Measurements from ENCODE around the gene BACE1. TPM values are rescaled to one million over a fixed set of nuclear protein-coding genes. Genes with fewer than 3 reads are reported as not detected.

BACE1 gene
- total RNA-seq, 1 experiment from 2014 or later: 10.2 TPM

DNA sequence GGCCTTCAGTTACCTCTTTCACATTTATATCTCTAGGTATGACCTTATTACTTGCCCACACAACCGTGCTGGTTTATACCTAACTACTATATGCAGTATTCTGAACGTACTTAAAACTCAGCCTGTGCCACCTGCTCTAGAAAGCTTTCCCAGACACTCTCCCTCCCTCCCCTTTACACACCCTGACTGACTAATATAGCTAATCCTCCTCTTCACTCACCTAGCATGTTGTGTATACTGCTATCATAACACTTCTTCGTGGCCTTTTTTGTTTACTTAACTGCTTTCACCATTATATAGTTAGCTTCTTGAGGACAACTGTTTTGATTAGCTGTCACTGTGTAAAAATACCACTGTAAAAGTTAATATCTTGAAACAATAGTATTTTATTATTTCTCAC is 60.1 kb downstream of the BACE1 start:
- Histone ChIP-seq H3K79me1 (ENCODE audit: insufficient read depth, low read depth, low read length, poor library complexity, severe bottlenecking) (no peaks in the 10 kb centered on the region), H3K56ac (ENCODE audit: insufficient read length, low read depth, low read length) (no peak overlapping the region), H3K27ac (ENCODE audit: insufficient read length, low read depth, low read length) (no peak overlapping the region), H4K8ac (replicated peaks; ENCODE audit: insufficient read length, low read depth, low read length) (no peak overlapping the region), H2AK5ac (ENCODE audit: insufficient read length, low read length) (no peak overlapping the region), H3K23me2 (ENCODE audit: insufficient read length, low read depth, low read length, poor library complexity, severe bottlenecking) (no peaks in the 10 kb centered on the region), H4K5ac (ENCODE audit: insufficient read length, low read depth, low read length) (no peak overlapping the region), H3K4ac (ENCODE audit: low read depth, low read length) (no peak overlapping the region), H2BK120ac (ENCODE audit: low read depth, low read length, poor library complexity, severe bottlenecking) (no peak overlapping the region), H3K23ac (ENCODE audit: insufficient read length, low read depth, low read length) (no peak overlapping the region), H3T11ph (ENCODE audit: low read length) (no peak overlapping the region), H3K14ac (ENCODE audit: insufficient read depth, low read length) (no peak overlapping the region), H4K20me1 (ENCODE audit: control insufficient read depth, insufficient read depth, insufficient read length) (no peaks in the 10 kb centered on the region), H3K4me1 (ENCODE audit: insufficient read depth, low read length) (no peaks in the 10 kb centered on the region), H2BK15ac (ENCODE audit: low read depth, low read length) (no peak overlapping the region), H2AFZ (ENCODE audit: low read length) (no peak overlapping the region), H3K9me3 (ENCODE audit: control insufficient read depth, low read depth, low read length) (no peaks in the 10 kb centered on the region), H3K18ac (ENCODE audit: insufficient read length, low read depth, low read length) (no peak overlapping the region), H2BK5ac (ENCODE audit: insufficient read length, low read length) (no peak overlapping the region), H2BK12ac (ENCODE audit: insufficient read length, low read depth, low read length) (no peak overlapping the region), H3K79me2 (ENCODE audit: insufficient read depth, low read length) (no peaks in the 10 kb centered on the region), H4K91ac (ENCODE audit: insufficient read length, low read depth, low read length) (no peak overlapping the region), H3K27me3 (ENCODE audit: insufficient read depth, low read length) (no peaks in the 10 kb centered on the region), H3K9ac (ENCODE audit: extremely low read depth, insufficient read length, low read length) (no peak overlapping the region), H3K4me2 (ENCODE audit: insufficient read depth, insufficient read length, low read length) (no peak overlapping the region), H2BK20ac (ENCODE audit: low read depth, low read length, poor library complexity, severe bottlenecking) (no peak overlapping the region)
- Mint-ChIP-seq H3K4me3 (no peak overlapping the region), H3K4me1 (no peaks in the 10 kb centered on the region), H3K36me3 (ENCODE audit: insufficient read depth in 1 of 3, low read depth in 3 of 3) (peaks cover 5 to 36% (median 31%) of the 10 kb centered on the region in 3 experiments), H3K27me3 (ENCODE audit: low read depth) (no peaks in the 10 kb centered on the region), H3K27ac (no peak overlapping the region), H3K9me3 (no peaks in the 10 kb centered on the region; a peak in 1 of 5 replicates)
- WGBS (ENCODE audit: extremely low coverage, insufficient read length, low lambda C conversion rate): no CpG with 5 or more reads among the region's 3 CpGs
- no peak for TF ChIP-seq CTCF (conservative IDR thresholded peaks at IDR 0.05)
- no peak for DNase-seq
